NT2/D1 (cell line): ENCODE results near the gene PPP1R14B.
A peak's percentile ranks its signal among the peaks of the same experiment; 100 is the strongest.

Experiments
- DNase-seq: peaks from one replicate; pipeline ENCODE4 v3.0.0-alpha.2; 2011; ENCODE audit warnings: low read depth, low spot score
- H3K27me3 ChIP-seq: 2 replicates; pipeline ENCODE4 v1.6.0; 2011; ENCODE audit warnings: mild to moderate bottlenecking; ENCODE audit not compliant: insufficient read length, insufficient read depth
- H3K36me3 ChIP-seq: 2 replicates; pipeline ENCODE4 v1.6.1; 2011; ENCODE audit warnings: mild to moderate bottlenecking, low read length, mixed read lengths; ENCODE audit not compliant: insufficient read depth, insufficient read length
- H3K4me1 ChIP-seq: 2 replicates; pipeline ENCODE4 v1.5.1; 2011; ENCODE audit not compliant: insufficient read depth, insufficient read length
- H3K4me3 ChIP-seq: 2 replicates; pipeline ENCODE4 v1.5.1; 2011; ENCODE audit warnings: low read depth; ENCODE audit not compliant: insufficient read length
- H3K9ac ChIP-seq: 2 replicates; pipeline ENCODE4 v1.6.0; 2011; ENCODE audit warnings: low read depth; ENCODE audit not compliant: insufficient read length
- H3K9me3 ChIP-seq: 2 replicates; pipeline ENCODE4 v1.5.1; 2011; ENCODE audit warnings: mild to moderate bottlenecking, low read length; ENCODE audit not compliant: insufficient read depth
- SUZ12 ChIP-seq: IDR thresholded peaks from 2 replicates; pipeline ENCODE4 v1.6.1; 2011; ENCODE audit not compliant: insufficient read length, insufficient read depth; ENCODE audit errors: extremely low read depth
- YY1 ChIP-seq: IDR thresholded peaks from 2 replicates; pipeline ENCODE4 v1.6.1; 2011; ENCODE audit not compliant: insufficient read length, insufficient read depth
- ZNF274 ChIP-seq: IDR thresholded peaks from 2 replicates; pipeline ENCODE4 v1.6.1; 2011; ENCODE audit warnings: mild to moderate bottlenecking, low read depth, low read length

PPP1R14B gene

GRCh38 chr11:64285885-64286800, 39.4 kb upstream of the PPP1R14B start:
- no peak for DNase-seq
- Histone ChIP-seq H3K9ac (peak overlapping the region; percentile 93), H3K36me3 (peaks cover 23% of the 10 kb centered on the region), H3K27me3 (peaks cover 21% of the 10 kb centered on the region), H3K4me3 (peak overlapping the region; percentile 75), H3K9me3 (no peaks in the 10 kb centered on the region), H3K4me1 (peaks cover 4% of the 10 kb centered on the region)
- TF ChIP-seq ZNF274 (no peak), YY1 (no peak), SUZ12 (no peak)

GRCh38 chr11:64284962-64285884, 38.5 kb upstream of the PPP1R14B start, which contains the start of gene GPR137:
GPR137 (plus strand) TSS chr11:64285848; CDS start chr11:64286525, 677 bp downstream.
- H3K4me3 ChIP-seq: peak within 1 kb of the TSS; percentile 75
- peaks cover 2% of the 10 kb centered on the region for H3K4me1 ChIP-seq
- H3K27me3 ChIP-seq: peaks cover 12% of the 10 kb centered on the region
- no peak for DNase-seq
- TF ChIP-seq YY1 (peak; percentile 84), ZNF274 (no peak)
- peak within 1 kb of the TSS; percentile 93 for H3K9ac ChIP-seq
- peaks cover 23% of the 10 kb centered on the region for H3K36me3 ChIP-seq
- no peaks in the 10 kb centered on the region for H3K9me3 ChIP-seq

GRCh38 chr11:64284048-64284961, 37.6 kb upstream of the PPP1R14B start, which contains the start of gene BAD:
BAD (minus strand) TSS chr11:64284665; CDS start chr11:64284368, 297 bp downstream.
- Histone ChIP-seq H3K27me3 (peaks cover 3% of the 10 kb centered on the region), H3K4me1 (peaks cover 2% of the 10 kb centered on the region), H3K9ac (peak within 1 kb of the TSS; percentile 94), H3K4me3 (peak within 1 kb of the TSS; percentile 75), H3K36me3 (peaks cover 21% of the 10 kb centered on the region), H3K9me3 (no peaks in the 10 kb centered on the region)
- TF ChIP-seq SUZ12: no peak
- peak; percentile 92 for DNase-seq

- Histone ChIP-seq H3K27me3 (no peaks in the 10 kb centered on the region), H3K4me1 (peaks cover 11% of the 10 kb centered on the region), H3K36me3 (peaks cover 26% of the 10 kb centered on the region), H3K9ac (no peak overlapping the region), H3K9me3 (no peaks in the 10 kb centered on the region), H3K4me3 (no peak overlapping the region)
- DNase-seq: no peak
- no peak for TF ChIP-seq YY1
- no peak for TF ChIP-seq ZNF274
- no peak for TF ChIP-seq SUZ12
Measured at GRCh38 chr11:64283092-64283491, 36.3 kb upstream of the PPP1R14B start.

GRCh38 chr11:64281957-64282770, 35.4 kb upstream of the PPP1R14B start:
- peaks cover 24% of the 10 kb centered on the region for H3K36me3 ChIP-seq
- H3K4me1 ChIP-seq: peaks cover 11% of the 10 kb centered on the region
- no peak overlapping the region for H3K4me3 ChIP-seq
- H3K9ac ChIP-seq: no peak overlapping the region
- no peaks in the 10 kb centered on the region for H3K27me3 ChIP-seq
- TF ChIP-seq ZNF274 (no peak), SUZ12 (no peak), YY1 (no peak)
- H3K9me3 ChIP-seq: no peaks in the 10 kb centered on the region
- no peak for DNase-seq
